T-cell (primary cell): ENCODE data around the gene APIP. TPM values are rescaled to one million over a fixed set of nuclear protein-coding genes. Genes with fewer than 3 reads are reported as not detected.

Experiments
- ATAC-seq, 4 experiments: fragments of 200-7000 bp in 3 of 4; fragments of 150-1000 bp in 1 of 4; cut with Tn5 transposase; replicated peaks in 1 of 4; 1 replicate in 3 of 4; 2 replicates in 1 of 4; pipeline ENCODE4 v1.10.0; 2021; ENCODE audit warnings: moderate library complexity in 3 of 4, mild to moderate bottlenecking in 2 of 4, moderate number of reproducible peaks in 1 of 4
- CTCF ChIA-PET, 2 donors: fragments of 300-600 bp; sonication (Branson Sonifier 250); formaldehyde crosslinking; loops; one replicate each; lab custom pipeline; 2022; ENCODE audit warnings: antibody characterized with exemption in 2 of 2; lab: Charles Lee
- POLR2A ChIA-PET, 2 donors: fragments of 300-600 bp; sonication (Branson Sonifier 250); formaldehyde crosslinking; loops; one replicate each; lab custom pipeline; 2022; ENCODE audit warnings: antibody characterized with exemption in 2 of 2; lab: Charles Lee
- DNase-seq, 35 experiments: peaks; one replicate each; pipeline versions ENCODE4 v3.0.0 to v3.0.0-alpha.2; 2013 to 2023
- H3K27ac ChIP-seq: one replicate; pipeline ENCODE4 v1.5.1; 2013; ENCODE audit warnings: low read length
- H3K27me3 ChIP-seq, 2 experiments: replicated peaks in 1 of 2; 1 replicate in 1 of 2; 2 replicates in 1 of 2; pipeline versions ENCODE4 v1.6.1 to v1.7.0; 2013; ENCODE audit warnings: low read length in 1 of 2, mixed read lengths in 1 of 2; ENCODE audit not compliant: control insufficient read depth in 2 of 2, insufficient read depth in 2 of 2; ENCODE audit errors: extremely low read depth in 1 of 2
- H3K36me3 ChIP-seq, 2 donors: 1 replicate in 1 of 2; 2 replicates in 1 of 2; pipeline versions ENCODE4 v1.6.1 to v1.7.0; 2013; ENCODE audit warnings: low read length in 1 of 2; ENCODE audit not compliant: control insufficient read depth in 2 of 2, insufficient read depth in 1 of 2; ENCODE audit errors: extremely low read depth in 1 of 2
- H3K4me1 ChIP-seq, 2 experiments: 1 replicate in 1 of 2; 2 replicates in 1 of 2; pipeline versions ENCODE4 v1.6.1 to v1.7.0; 2013; ENCODE audit warnings: low read length in 2 of 2, mixed read lengths in 1 of 2; ENCODE audit not compliant: insufficient read depth in 2 of 2, control insufficient read depth in 1 of 2; ENCODE audit errors: extremely low read depth in 1 of 2
- H3K4me3 ChIP-seq, 2 donors: 1 replicate in 1 of 2; 2 replicates in 1 of 2; pipeline versions ENCODE4 v1.5.1 to v1.7.0; 2013; ENCODE audit warnings: mild to moderate bottlenecking in 2 of 2, low read length in 1 of 2, moderate library complexity in 1 of 2; ENCODE audit not compliant: control insufficient read depth in 1 of 2; ENCODE audit errors: extremely low read depth in 1 of 2
- H3K9me3 ChIP-seq: 2 replicates; pipeline ENCODE4 v1.7.0; 2013
- H3K27ac Mint-ChIP-seq, 2 donors: one replicate each; pipeline ENCODE4 v1.8.0; 2020 to 2021; ENCODE audit warnings: mild to moderate bottlenecking in 2 of 2, mixed read lengths in 2 of 2
- H3K27me3 Mint-ChIP-seq, 2 donors: one replicate each; pipeline ENCODE4 v1.8.0; 2021 to 2022; ENCODE audit warnings: mixed read lengths in 2 of 2
- H3K36me3 Mint-ChIP-seq: one replicate; pipeline ENCODE4 v1.8.0; 2021; ENCODE audit warnings: mixed read lengths
- H3K4me1 Mint-ChIP-seq, 3 donors: one replicate each; pipeline ENCODE4 v1.8.0; 2020 to 2022; ENCODE audit warnings: mixed read lengths in 3 of 3, mild to moderate bottlenecking in 1 of 3
- H3K4me3 Mint-ChIP-seq, 3 donors: one replicate each; pipeline ENCODE4 v1.8.0; 2020 to 2022; ENCODE audit warnings: mild to moderate bottlenecking in 3 of 3, mixed read lengths in 3 of 3, moderate library complexity in 3 of 3
- H3K9me3 Mint-ChIP-seq, 3 donors: one replicate each; pipeline ENCODE4 v1.8.0; 2020 to 2022; ENCODE audit warnings: mixed read lengths in 3 of 3
- WGBS: methylation state at CpG from one replicate; pipeline ENCODE4 v1.1.5; 2013; ENCODE audit warnings: missing lambda C conversion rate; ENCODE audit not compliant: insufficient coverage; 5-methylcytosine and 5-hydroxymethylcytosine counted together
- total RNA-seq, 35 experiments: library from RNA in 6 of 35; stranded (reverse) in 6 of 35; fragments of 120-200 nt in 1 of 35; gene quantifications; one replicate each; pipeline versions ENCODE4 v1.2.1 to v1.2.4 and lab custom pipeline; 2013 to 2026

The APIP gene
- total RNA-seq, 5 donors from 2014 or later (not counting 1 experiment from before 2014, with no cell fraction given): 9.4 to 15.7 (median 15.6) TPM

- no peak overlapping the region for H3K4me3 Mint-ChIP-seq
- H3K36me3 Mint-ChIP-seq: peaks cover 21% of the 10 kb centered on the region
- ATAC-seq: no peak
- Histone ChIP-seq H3K27ac (no peak overlapping the region), H3K4me1 (no peaks in the 10 kb centered on the region), H3K27me3 (no peaks in the 10 kb centered on the region), H3K36me3 (peaks cover 0 to 10% of the 10 kb centered on the region in 2 donors), H3K4me3 (no peak overlapping the region), H3K9me3 (no peaks in the 10 kb centered on the region)
- WGBS: no CpG with 5 or more reads among the region's 1 CpG
- no peaks in the 10 kb centered on the region for H3K9me3 Mint-ChIP-seq
- DNase-seq: peak in 1 of 35 experiments; percentile 45
- CTCF ChIA-PET: interaction anchor here (0.7 to 1.4 kb wide), 2 partner anchors 305 to 780 kb away, joined by 3 to 9 read pairs; no protein-coding TSS in a partner anchor
- H3K27me3 Mint-ChIP-seq: no peaks in the 10 kb centered on the region
- POLR2A ChIA-PET: interaction anchor here in 1 of 2 donors (0.9 kb wide), 1 partner anchor 247 kb away, joined by 3 read pairs; no protein-coding TSS in a partner anchor
- H3K4me1 Mint-ChIP-seq: no peaks in the 10 kb centered on the region
- H3K27ac Mint-ChIP-seq: no peak overlapping the region
Measured at GRCh38 chr11:34890812-34891211, 25.4 kb downstream of the APIP start.

- Histone ChIP-seq H3K4me3 (no peak overlapping the region), H3K27me3 (no peaks in the 10 kb centered on the region), H3K4me1 (no peaks in the 10 kb centered on the region), H3K9me3 (no peaks in the 10 kb centered on the region), H3K36me3 (peaks cover 0 to 12% of the 10 kb centered on the region in 2 donors), H3K27ac (no peak overlapping the region)
- peaks cover 21% of the 10 kb centered on the region for H3K36me3 Mint-ChIP-seq
- no peaks in the 10 kb centered on the region for H3K4me1 Mint-ChIP-seq
- no peak overlapping the region for H3K27ac Mint-ChIP-seq
- ChIA-PET CTCF (no interaction called here), POLR2A (no interaction called here)
- H3K4me3 Mint-ChIP-seq: no peak overlapping the region
- H3K27me3 Mint-ChIP-seq: no peaks in the 10 kb centered on the region
- DNase-seq (no peak), ATAC-seq (no peak)
- WGBS: no CpG with 5 or more reads among the region's 2 CpGs
- H3K9me3 Mint-ChIP-seq: no peaks in the 10 kb centered on the region
Measured at GRCh38 chr11:34890089-34890488, 26.1 kb downstream of the APIP start.

GRCh38 chr11:34887260-34887659, 28.9 kb downstream of the APIP start:
- POLR2A ChIA-PET: no interaction called here
- no CpG with 5 or more reads among the region's 1 CpG for WGBS

GRCh38 chr11:34886609-34887008, 29.6 kb downstream of the APIP start:
- H3K36me3 Mint-ChIP-seq: peaks cover 35% of the 10 kb centered on the region
- WGBS: 100% methylated on average over 1 of the region's 2 CpGs
- CTCF ChIA-PET: interaction anchor here (0.6 to 1.0 kb wide), 3 partner anchors 148 to 712 kb away, joined by 3 to 6 read pairs (median 3); no protein-coding TSS in a partner anchor
- H3K27ac Mint-ChIP-seq: no peak overlapping the region
- no peak overlapping the region for H3K4me3 Mint-ChIP-seq
- DNase-seq: no peak
- H3K4me1 Mint-ChIP-seq: no peaks in the 10 kb centered on the region
- no peak for ATAC-seq
- H3K27me3 Mint-ChIP-seq: no peaks in the 10 kb centered on the region
- H3K9me3 ChIP-seq: no peaks in the 10 kb centered on the region
- H3K36me3 ChIP-seq: peaks cover 0 to 12% of the 10 kb centered on the region in 2 donors
- no peaks in the 10 kb centered on the region for H3K27me3 ChIP-seq
- H3K9me3 Mint-ChIP-seq: no peaks in the 10 kb centered on the region
- H3K4me1 ChIP-seq: no peaks in the 10 kb centered on the region
- POLR2A ChIA-PET: no interaction called here
- H3K27ac ChIP-seq: no peak overlapping the region
- H3K4me3 ChIP-seq: no peak overlapping the region

More at GRCh38 chr11:34887260-34887659, 28.9 kb downstream of the APIP start:
- Mint-ChIP-seq H3K4me1 (no peaks in the 10 kb centered on the region), H3K27ac (no peak overlapping the region), H3K4me3 (no peak overlapping the region), H3K27me3 (no peaks in the 10 kb centered on the region), H3K9me3 (no peaks in the 10 kb centered on the region), H3K36me3 (peaks cover 29% of the 10 kb centered on the region)
- CTCF ChIA-PET: interaction anchor here in 1 of 2 donors (1.0 kb wide), 1 partner anchor 301 kb away, joined by 3 read pairs; no protein-coding TSS in a partner anchor
- Histone ChIP-seq H3K36me3 (peaks cover 0 to 14% of the 10 kb centered on the region in 2 donors), H3K9me3 (no peaks in the 10 kb centered on the region), H3K4me1 (no peaks in the 10 kb centered on the region), H3K27ac (no peak overlapping the region), H3K27me3 (no peaks in the 10 kb centered on the region), H3K4me3 (no peak overlapping the region)
- DNase-seq (no peak), ATAC-seq (no peak)

- no peak overlapping the region for H3K4me3 ChIP-seq
- CTCF ChIA-PET: no interaction called here
Measured at GRCh38 chr11:34881900-34882299, 34.3 kb downstream of the APIP start.

GRCh38 chr11:34877375-34877975, 38.7 kb downstream of the APIP start:
- Mint-ChIP-seq H3K27me3 (no peaks in the 10 kb centered on the region), H3K4me3 (no peak overlapping the region)

More at GRCh38 chr11:34881900-34882299, 34.3 kb downstream of the APIP start:
- Histone ChIP-seq H3K4me1 (no peaks in the 10 kb centered on the region), H3K27me3 (no peaks in the 10 kb centered on the region), H3K36me3 (peaks cover 0 to 8% of the 10 kb centered on the region in 2 donors), H3K27ac (no peak overlapping the region), H3K9me3 (no peaks in the 10 kb centered on the region)
- DNase-seq (no peak), ATAC-seq (no peak)
- Mint-ChIP-seq H3K4me1 (no peaks in the 10 kb centered on the region), H3K27ac (no peak overlapping the region), H3K27me3 (no peaks in the 10 kb centered on the region), H3K36me3 (peaks cover 25% of the 10 kb centered on the region), H3K4me3 (no peak overlapping the region), H3K9me3 (no peaks in the 10 kb centered on the region)
- POLR2A ChIA-PET: no interaction called here
- no CpG with 5 or more reads among the region's 3 CpGs for WGBS

More at GRCh38 chr11:34877375-34877975, 38.7 kb downstream of the APIP start:
- Mint-ChIP-seq H3K4me1 (no peaks in the 10 kb centered on the region), H3K27ac (no peak overlapping the region), H3K9me3 (no peaks in the 10 kb centered on the region), H3K36me3 (peaks cover 27% of the 10 kb centered on the region)
- Histone ChIP-seq H3K27ac (no peak overlapping the region), H3K4me1 (no peaks in the 10 kb centered on the region), H3K9me3 (no peaks in the 10 kb centered on the region), H3K36me3 (peaks cover 0 to 4% of the 10 kb centered on the region in 2 donors), H3K27me3 (no peaks in the 10 kb centered on the region), H3K4me3 (no peak overlapping the region)
- CTCF ChIA-PET: no interaction called here
- ATAC-seq: no peak
- no peak for DNase-seq
- POLR2A ChIA-PET: interaction anchor here in 1 of 2 donors (0.6 kb wide), 1 partner anchor 227 kb away, joined by 3 read pairs; no protein-coding TSS in a partner anchor
- WGBS: 86% methylated on average over 1 of the region's 3 CpGs
